Measurements from ENCODE around the gene OGFOD3. TPM values are rescaled to one million over a fixed set of nuclear protein-coding genes. Genes with fewer than 3 reads are reported as not detected.

Gene OGFOD3
- total RNA-seq, 1 donor from 2014 or later, result 26.7 TPM

DNA sequence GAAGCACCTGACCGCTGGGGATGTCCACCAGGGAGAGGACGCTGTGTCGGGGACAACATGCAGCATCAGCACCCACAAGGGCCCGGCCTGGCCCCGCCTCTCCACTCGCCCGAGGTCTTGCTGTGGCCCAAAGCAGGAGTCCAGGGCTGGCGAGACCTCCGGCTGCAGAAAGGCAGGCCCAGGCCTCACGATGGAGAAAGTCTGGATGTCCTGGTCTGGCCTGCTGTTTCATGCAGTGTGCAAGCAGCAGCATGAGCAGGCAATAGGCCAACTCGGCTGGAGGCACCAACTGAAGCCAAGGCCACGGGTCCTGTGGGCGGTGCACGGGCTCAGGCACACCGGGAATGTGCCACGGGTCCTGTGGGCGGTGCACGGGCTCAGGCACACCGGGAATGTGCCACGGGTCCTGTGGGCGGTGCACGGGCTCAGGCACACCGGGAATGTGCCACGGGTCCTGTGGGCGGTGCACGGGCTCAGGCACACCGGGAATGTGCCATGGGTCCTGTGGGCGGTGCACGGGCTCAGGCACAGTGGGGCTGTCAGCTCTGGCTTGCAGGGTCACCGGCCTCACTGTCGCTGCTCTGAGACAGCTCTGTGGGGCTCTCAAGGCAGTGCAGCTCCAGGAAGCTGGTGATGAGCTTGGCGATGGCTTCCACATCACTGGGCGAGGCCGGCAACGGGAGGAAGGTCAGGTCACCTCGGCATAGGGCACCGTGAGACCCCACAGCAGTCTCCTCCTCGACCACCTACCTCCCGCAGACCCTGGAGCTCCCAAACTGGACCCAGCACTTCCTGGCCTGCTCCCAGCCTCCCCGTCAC is 25.3 kb upstream of the OGFOD3 start:
- Mint-ChIP-seq H3K9me3 (no peaks in the 10 kb centered on the region), H3K4me3 (no peak overlapping the region), H3K4me1 (peaks cover 3% of the 10 kb centered on the region), H3K27ac (no peak overlapping the region), H3K36me3 (ENCODE audit: low read depth) (peaks cover 34% of the 10 kb centered on the region), H3K27me3 (no peaks in the 10 kb centered on the region)
- intact Hi-C loops (cut with micrococcal nuclease), result no loop called here
- DNase-seq, result no peak

- Mint-ChIP-seq H3K36me3 (ENCODE audit: low read depth) (peaks cover 32% of the 10 kb centered on the region), H3K27me3 (no peaks in the 10 kb centered on the region), H3K4me3 (no peak overlapping the region), H3K27ac (no peak overlapping the region), H3K9me3 (no peaks in the 10 kb centered on the region), H3K4me1 (peaks cover 3% of the 10 kb centered on the region)
- intact Hi-C loops (cut with micrococcal nuclease), result no loop called here
- no peak for DNase-seq
Observed at GRCh38 chr17:82442643-82443464, 24.5 kb upstream of the OGFOD3 start.

DNA sequence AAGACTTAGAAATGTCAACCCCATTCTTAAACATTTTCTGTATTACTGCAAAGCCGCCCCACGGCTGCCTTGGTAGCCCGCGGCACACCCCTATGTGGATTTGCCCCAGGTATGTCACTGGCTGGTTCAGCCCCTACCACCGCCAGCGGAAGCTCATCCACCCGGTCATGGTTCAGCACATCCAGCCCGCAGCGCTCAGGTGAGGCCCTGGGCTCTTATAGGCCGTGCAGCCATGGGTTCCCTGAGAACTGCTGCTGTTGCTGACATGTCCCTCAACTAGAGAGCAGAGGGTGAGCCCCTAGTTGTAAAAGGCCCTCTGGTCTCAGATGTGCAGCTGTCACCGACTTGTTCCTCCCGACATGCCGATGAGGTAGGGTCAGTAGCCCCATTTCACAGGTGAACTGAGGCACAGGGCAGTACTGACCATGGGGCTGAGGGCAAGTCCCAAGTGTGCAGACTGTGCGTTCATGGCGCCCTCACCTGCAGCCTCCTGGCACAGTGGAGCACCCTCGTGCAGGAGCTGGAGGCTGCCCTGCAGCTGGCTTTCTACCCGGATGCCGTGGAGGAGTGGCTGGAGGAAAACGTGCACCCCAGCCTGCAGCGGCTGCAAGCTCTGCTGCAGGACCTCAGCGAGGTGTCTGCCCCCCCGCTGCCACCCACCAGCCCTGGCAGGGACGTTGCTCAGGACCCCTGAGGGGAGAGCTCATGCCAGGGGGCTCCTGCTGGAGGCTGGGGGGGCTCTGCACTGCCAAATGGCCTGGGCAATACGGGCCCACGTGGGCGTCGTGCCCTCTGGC is 23.5 kb upstream of the OGFOD3 start:
- no peaks in the 10 kb centered on the region for H3K27me3 Mint-ChIP-seq
- H3K9me3 Mint-ChIP-seq, result no peaks in the 10 kb centered on the region
- H3K27ac Mint-ChIP-seq, result no peak overlapping the region
- no peak for DNase-seq
- no peaks in the 10 kb centered on the region for H3K4me1 Mint-ChIP-seq
- no peak overlapping the region for H3K4me3 Mint-ChIP-seq
- peaks cover 29% of the 10 kb centered on the region for H3K36me3 Mint-ChIP-seq (ENCODE audit: low read depth)
- intact Hi-C loops (cut with micrococcal nuclease), result no loop called here

DNA sequence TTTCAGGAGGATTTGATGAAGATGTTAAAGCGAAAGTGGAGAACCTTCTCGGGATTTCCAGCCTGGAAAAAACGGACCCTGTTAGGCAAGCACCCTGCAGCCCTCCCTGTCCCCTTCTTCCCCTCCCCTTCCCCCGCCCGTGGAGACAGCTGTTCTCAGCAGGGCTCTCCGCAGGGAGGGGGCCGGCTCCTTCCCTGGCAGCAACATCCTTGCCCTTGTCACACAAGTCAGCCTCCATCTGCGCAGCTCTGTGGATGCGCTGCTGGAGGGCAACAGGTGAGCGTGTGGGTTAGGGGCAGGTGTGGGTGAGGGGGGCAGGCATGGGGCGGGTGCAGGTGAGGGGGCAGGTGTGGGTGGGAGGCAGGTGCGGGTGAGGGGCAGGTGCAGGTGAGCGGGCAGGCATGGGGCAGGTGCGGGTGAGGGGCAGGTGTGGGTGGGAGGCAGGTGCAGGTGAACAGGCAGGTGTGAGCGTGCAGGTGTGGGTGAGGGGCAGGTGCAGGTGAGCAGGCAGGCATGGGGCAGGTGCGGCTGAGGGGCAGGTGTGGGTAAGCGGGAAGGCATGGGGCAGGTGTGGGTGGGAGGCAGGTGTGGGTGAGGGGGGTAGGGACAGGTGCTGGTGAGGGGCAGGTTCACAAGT is 22.7 kb upstream of the OGFOD3 start:
- H3K4me3 Mint-ChIP-seq, result no peak overlapping the region
- intact Hi-C loops (cut with micrococcal nuclease), result no loop called here
- peaks cover 22% of the 10 kb centered on the region for H3K36me3 Mint-ChIP-seq (ENCODE audit: low read depth)
- H3K27ac Mint-ChIP-seq, result no peak overlapping the region
- no peak for DNase-seq
- no peaks in the 10 kb centered on the region for H3K4me1 Mint-ChIP-seq
- no peaks in the 10 kb centered on the region for H3K27me3 Mint-ChIP-seq
- H3K9me3 Mint-ChIP-seq, result no peaks in the 10 kb centered on the region

DNA sequence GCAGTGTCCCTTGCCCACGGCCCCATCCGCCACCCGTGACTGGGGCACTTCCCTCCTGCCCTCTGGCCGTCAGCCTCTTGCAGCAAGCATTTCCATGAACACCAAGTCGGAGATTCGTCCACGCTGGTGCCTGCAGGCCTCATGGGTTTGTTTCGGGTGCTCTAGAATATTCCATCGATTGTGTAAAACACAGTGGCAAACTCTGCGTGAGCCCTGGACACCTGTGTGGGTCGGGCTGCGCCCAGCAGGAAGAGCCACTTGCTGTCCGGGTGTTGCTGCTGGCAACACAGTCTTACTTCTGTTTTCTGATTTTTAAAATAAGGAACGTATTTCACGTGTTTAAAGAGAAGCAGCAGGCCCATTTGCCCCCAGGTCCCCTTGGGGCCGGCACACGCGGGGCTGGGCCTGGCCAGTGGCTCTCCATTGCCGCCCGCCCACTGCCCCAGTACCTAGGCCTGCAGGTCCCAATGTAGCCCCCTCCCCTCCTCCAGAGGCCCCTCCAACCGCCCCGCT is 22.1 kb upstream of the OGFOD3 start:
- no peak overlapping the region for H3K4me3 Mint-ChIP-seq

GRCh38 chr17:82439829-82440365 is 21.5 kb upstream of the OGFOD3 start:
- H3K4me1 Mint-ChIP-seq, result no peaks in the 10 kb centered on the region
- H3K4me3 Mint-ChIP-seq, result no peak overlapping the region
- no peaks in the 10 kb centered on the region for H3K27me3 Mint-ChIP-seq
- H3K36me3 Mint-ChIP-seq (ENCODE audit: low read depth), result peaks cover 16% of the 10 kb centered on the region
- no peaks in the 10 kb centered on the region for H3K9me3 Mint-ChIP-seq
- no peak overlapping the region for H3K27ac Mint-ChIP-seq
- no peak for DNase-seq
- intact Hi-C loops (cut with micrococcal nuclease), result no loop called here

More for the DNA sequence above, 22.1 kb upstream of the OGFOD3 start:
- intact Hi-C loops (cut with micrococcal nuclease), result no loop called here
- H3K27me3 Mint-ChIP-seq, result no peaks in the 10 kb centered on the region
- H3K27ac Mint-ChIP-seq, result no peak overlapping the region
- H3K4me1 Mint-ChIP-seq, result no peaks in the 10 kb centered on the region
- H3K36me3 Mint-ChIP-seq (ENCODE audit: low read depth), result peaks cover 16% of the 10 kb centered on the region
- no peaks in the 10 kb centered on the region for H3K9me3 Mint-ChIP-seq
- DNase-seq, result no peak

GRCh38 chr17:82439194-82439828 is 20.9 kb upstream of the OGFOD3 start:
- Mint-ChIP-seq H3K36me3 (ENCODE audit: low read depth) (peaks cover 15% of the 10 kb centered on the region), H3K27ac (no peak overlapping the region), H3K9me3 (no peaks in the 10 kb centered on the region), H3K27me3 (no peaks in the 10 kb centered on the region), H3K4me3 (no peak overlapping the region), H3K4me1 (no peaks in the 10 kb centered on the region)
- intact Hi-C loops (cut with micrococcal nuclease), result no loop called here
- no peak for DNase-seq

GRCh38 chr17:82438401-82439193 is 20.2 kb upstream of the OGFOD3 start:
- H3K36me3 Mint-ChIP-seq (ENCODE audit: low read depth), result peaks cover 15% of the 10 kb centered on the region
- no peak for DNase-seq
- no peaks in the 10 kb centered on the region for H3K9me3 Mint-ChIP-seq
- H3K4me1 Mint-ChIP-seq, result peaks cover 3% of the 10 kb centered on the region
- intact Hi-C loops (cut with micrococcal nuclease), result no loop called here
- H3K27me3 Mint-ChIP-seq, result no peaks in the 10 kb centered on the region
- H3K27ac Mint-ChIP-seq, result no peak overlapping the region
- no peak overlapping the region for H3K4me3 Mint-ChIP-seq

GRCh38 chr17:82437325-82437668 is 18.9 kb upstream of the OGFOD3 start:
- Mint-ChIP-seq H3K36me3 (ENCODE audit: low read depth) (peaks cover 7% of the 10 kb centered on the region), H3K9me3 (no peaks in the 10 kb centered on the region), H3K4me1 (peaks cover 3% of the 10 kb centered on the region), H3K27ac (no peak overlapping the region), H3K27me3 (no peaks in the 10 kb centered on the region), H3K4me3 (no peak overlapping the region)
- DNase-seq, result no peak
- intact Hi-C loops (cut with micrococcal nuclease), result no loop called here

- no peak for DNase-seq
- no peaks in the 10 kb centered on the region for H3K9me3 Mint-ChIP-seq
- peaks cover 3% of the 10 kb centered on the region for H3K4me1 Mint-ChIP-seq
- no peak overlapping the region for H3K4me3 Mint-ChIP-seq
- H3K36me3 Mint-ChIP-seq (ENCODE audit: low read depth), result peaks cover 7% of the 10 kb centered on the region
- H3K27ac Mint-ChIP-seq, result no peak overlapping the region
- intact Hi-C loops (cut with micrococcal nuclease), result no loop called here
- no peaks in the 10 kb centered on the region for H3K27me3 Mint-ChIP-seq
Observed at GRCh38 chr17:82436601-82437324, 18.4 kb upstream of the OGFOD3 start.

GRCh38 chr17:82435601-82436583 is 17.5 kb upstream of the OGFOD3 start:
- intact Hi-C loops (cut with micrococcal nuclease), result no loop called here
- DNase-seq, result no peak
- H3K4me3 Mint-ChIP-seq, result no peak overlapping the region
- no peaks in the 10 kb centered on the region for H3K9me3 Mint-ChIP-seq
- H3K36me3 Mint-ChIP-seq (ENCODE audit: low read depth), result peaks cover 11% of the 10 kb centered on the region
- peaks cover 3% of the 10 kb centered on the region for H3K4me1 Mint-ChIP-seq
- no peak overlapping the region for H3K27ac Mint-ChIP-seq
- no peaks in the 10 kb centered on the region for H3K27me3 Mint-ChIP-seq

Data from activated CD4-positive, alpha-beta T cell treated with anti-CD3 and anti-CD28 coated beads, Interleukin-2, amount 10 ng/mL, durations not matched to agents 24 days and 14 days (primary cell).